Pancreas (tissue), 10 donors: ENCODE results near the gene ANGPTL5. TPM values are rescaled to one million over a fixed set of nuclear protein-coding genes. Genes with fewer than 3 reads are reported as not detected.
"Not testable (repeated sequence)": the region's sequence is repeated elsewhere in the genome, so short reads cannot be mapped to it uniquely, and the experiment has no call there.

Experiments used
- ATAC-seq, 4 donors: fragments of 200-7000 bp; cut with Tn5 transposase; one replicate each; pipeline versions ENCODE4 v1.8.0 to v1.9.1; 2020; ENCODE audit warnings: mild to moderate bottlenecking in 4 of 4, moderate library complexity in 4 of 4
- DNase-seq, 6 donors: peaks; one replicate each; pipeline ENCODE4 v3.0.0-alpha.2; 2020
- FAIRE-seq: peaks from 2 replicates; lab custom pipeline; 2012; peaks lifted over from hg19 to GRCh38; lab: Jason Lieb, UNC
- H3K27ac ChIP-seq, 4 donors: fragments of 200-600 bp; sonication (generic); 1 replicate in 3 of 4; 2 replicates in 1 of 4; pipeline versions ENCODE4 v1.5.0 to v1.8.0; 2020
- H3K27me3 ChIP-seq, 4 donors: fragments of 200-600 bp; one replicate each; pipeline ENCODE4 v1.8.0; 2021
- H3K36me3 ChIP-seq, 3 donors: fragments of 200-600 bp; sonication (generic) in 1 of 3; one replicate each; pipeline versions ENCODE4 v1.5.0 to v1.8.0; 2020 to 2021
- H3K4me1 ChIP-seq, 3 donors: fragments of 200-600 bp; one replicate each; pipeline ENCODE4 v1.8.0; 2021
- H3K4me3 ChIP-seq, 4 donors: fragments of 200-600 bp; sonication (generic) in 2 of 4; one replicate each; pipeline versions ENCODE4 v1.5.0 to v1.8.0; 2020 to 2021
- H3K9me3 ChIP-seq, 4 donors: fragments of 200-600 bp; one replicate each; pipeline ENCODE4 v1.8.0; 2021
- CTCF ChIP-seq, 4 donors: fragments of 200-600 bp; sonication (generic) in 3 of 4; IDR thresholded peaks; one replicate each; pipeline versions ENCODE4 v1.5.0 to v1.8.0; 2021; ENCODE audit warnings: antibody characterized with exemption in 4 of 4
- WGBS, 2 donors: extraction: QIAGEN DNeasy Blood & Tissue Kit; methylation state at CpG; one replicate each; pipeline ENCODE4 v1.1.7; 2013; 5-methylcytosine and 5-hydroxymethylcytosine counted together
- intact Hi-C, 3 donors: fragments of 100-400 bp; cut with DNase I; formaldehyde crosslinking; loops; one replicate each; pipeline versions ENCODE4 v1.11.1 to v1.14.2; 2022
- polyA plus RNA-seq, 2 donors: library from polyadenylated mRNA; stranded (reverse); fragments of 200-250 nt; gene quantifications; one replicate each; pipeline ENCODE4 v1.2.3, GENCODE V29; 2013
- total RNA-seq, 6 donors: library from RNA; stranded (reverse); fragmentation: NEBNext Ultra II Directional in 4 of 6; extraction: Animal tissue kit (Norgen Biotek cat#: 25700) in 4 of 6; gene quantifications; one replicate each; pipeline versions ENCODE4 v1.2.1 to v1.2.4, GENCODE V29; 2021 to 2023
- donor health status: healthy with polysubstance abuse.
- donor health status: DM: no; HTN: no; CAD: no; lungs with moderate emphysema.
- donor health status: DM: no; HTN: no; CAD: no.
- donor health status: control.
- donor health status: control.
- donor health status: Bipolar disorder and iron deficiency.
- donor health status: DM: yes; HTN: yes; CAD: no.
- donor health status: DM: no; HTN: no; CAD: no.
- donor health status: DM: no; HTN: no; CAD: no.
- donor health status: DM: yes; HTN: yes; CAD: no.

Gene ANGPTL5
- under 1 TPM in 1 of 6 donors, not detected in 5; 0.14 TPM for total RNA-seq
- polyA plus RNA-seq, result under 1 TPM in 1 of 2 donors, not detected in 1; 0.21 TPM

- peak within 1 kb of the TSS in 3 of 4 donors; percentile 53 to 61 (median 57) for H3K27ac ChIP-seq
- no peaks in the 10 kb centered on the region for H3K36me3 ChIP-seq
- WGBS, 2 donors, result 65 to 77% methylated on average over 2 of the region's 2 CpGs
- DNase-seq, result no peak
- no peaks in the 10 kb centered on the region for H3K9me3 ChIP-seq
- no peaks in the 10 kb centered on the region for H3K4me1 ChIP-seq
- H3K27me3 ChIP-seq, result no peaks in the 10 kb centered on the region
- no peak for FAIRE-seq
- peak within 1 kb of the TSS; percentile 47 to 75 (median 65) for H3K4me3 ChIP-seq
- intact Hi-C loops, result no loop called here
- ATAC-seq, result no peak
- TF ChIP-seq CTCF (IDR thresholded peaks at IDR 0.05), result no peak
Observed at GRCh38 chr11:101916422-101916821, at the start of gene ANGPTL5. Gene ANGPTL5, minus strand, starts transcription at chr11:101916522. Its CDS starts 8,613 bp downstream, at chr11:101907909.

DNA sequence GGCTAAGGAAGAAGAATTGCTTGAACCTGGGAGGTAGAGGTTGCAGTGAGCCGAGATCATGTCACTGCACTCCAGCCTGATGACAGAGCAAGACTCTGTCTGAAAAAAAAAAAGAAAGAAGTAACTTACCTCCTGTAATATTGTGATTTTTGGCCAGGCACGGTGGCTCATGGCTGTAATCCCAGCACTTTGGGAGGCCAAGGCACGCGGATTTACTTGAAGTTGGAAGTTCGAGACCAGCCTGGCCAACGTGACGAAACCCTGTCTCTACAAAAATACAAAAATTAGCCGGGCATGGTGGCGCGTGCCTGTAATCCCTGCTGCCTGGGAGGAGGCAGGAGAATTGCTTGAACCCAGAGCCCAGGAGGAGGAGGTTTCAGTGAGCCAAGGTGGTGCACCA lies 47.9 kb upstream of the ANGPTL5 start:
- 86 to 92% methylated on average over 10 of the region's 10 CpGs for WGBS, 2 donors
- FAIRE-seq, intact Hi-C loops, H3K4me1 ChIP-seq, H3K4me3 ChIP-seq, H3K27ac ChIP-seq, ATAC-seq, H3K36me3 ChIP-seq, DNase-seq, H3K27me3 ChIP-seq, H3K9me3 ChIP-seq: not testable (repeated sequence)

GRCh38 chr11:101960231-101960630 lies 43.9 kb upstream of the ANGPTL5 start:
- no peak for TF ChIP-seq CTCF (IDR thresholded peaks at IDR 0.05)
- H3K4me3 ChIP-seq, result no peak overlapping the region
- H3K27ac ChIP-seq, result no peak overlapping the region
- ATAC-seq (no peak), DNase-seq (no peak), FAIRE-seq (no peak)
- no peaks in the 10 kb centered on the region for H3K4me1 ChIP-seq
- no peaks in the 10 kb centered on the region for H3K36me3 ChIP-seq
- no peaks in the 10 kb centered on the region for H3K27me3 ChIP-seq
- intact Hi-C loops, result no loop called here
- 75 to 93% methylated on average over 1 of the region's 1 CpG for WGBS, 2 donors
- no peaks in the 10 kb centered on the region for H3K9me3 ChIP-seq

DNA sequence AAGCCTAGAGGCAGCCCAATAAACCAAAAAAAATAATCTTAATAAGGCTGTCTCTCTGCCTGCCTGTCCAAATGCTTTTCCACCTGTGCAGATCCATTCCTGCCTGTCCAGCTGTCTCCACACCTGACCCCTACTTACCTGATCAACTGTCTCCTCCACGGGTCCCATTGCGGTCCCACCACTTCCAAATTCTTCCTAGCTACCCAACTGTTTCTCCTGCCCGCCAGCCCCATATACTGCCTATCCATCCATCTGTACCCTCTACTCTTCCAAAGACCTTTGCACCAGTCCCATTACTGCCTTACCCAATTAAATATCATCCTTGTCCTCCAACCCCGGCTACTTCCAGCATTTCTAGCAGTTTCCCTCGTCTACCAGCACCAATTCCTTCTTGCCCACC lies 39.4 kb upstream of the ANGPTL5 start:
- intact Hi-C loops, result no loop called here
- 68 to 80% methylated on average over 5 of the region's 5 CpGs for WGBS, 2 donors

DNA sequence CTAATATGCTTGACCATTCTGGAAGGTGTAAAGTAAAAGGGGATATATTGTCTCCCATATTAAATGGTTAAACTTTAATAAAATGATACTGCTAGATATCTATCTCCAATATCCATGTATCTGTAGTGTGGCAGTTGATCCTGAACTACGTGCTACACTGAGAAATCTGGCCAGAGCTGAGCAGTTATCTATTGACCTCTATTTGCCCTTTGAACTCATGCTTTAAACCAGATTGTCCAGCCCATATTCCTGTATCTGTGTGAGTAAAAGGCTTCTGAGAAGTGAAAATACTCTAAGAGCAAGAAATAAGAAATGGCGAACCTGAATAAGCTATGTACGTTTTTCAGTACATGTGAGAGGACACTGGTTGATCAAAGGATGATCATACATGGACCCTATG lies 39.0 kb upstream of the ANGPTL5 start:
- Histone ChIP-seq H3K4me3 (no peak overlapping the region), H3K36me3 (no peaks in the 10 kb centered on the region), H3K27ac (no peak overlapping the region), H3K27me3 (no peaks in the 10 kb centered on the region), H3K4me1 (no peaks in the 10 kb centered on the region), H3K9me3 (no peaks in the 10 kb centered on the region)
- 50 to 62% methylated on average over 3 of the region's 3 CpGs for WGBS, 2 donors
- intact Hi-C loops, result no loop called here
- ATAC-seq, result no peak
- no peak for DNase-seq
- no peak for FAIRE-seq
- no peak for TF ChIP-seq CTCF (IDR thresholded peaks at IDR 0.05)

More for the DNA sequence above, 39.4 kb upstream of the ANGPTL5 start:
- H3K4me1 ChIP-seq, result no peaks in the 10 kb centered on the region
- no peaks in the 10 kb centered on the region for H3K36me3 ChIP-seq
- no peak for ATAC-seq
- no peaks in the 10 kb centered on the region for H3K9me3 ChIP-seq
- no peak overlapping the region for H3K27ac ChIP-seq
- FAIRE-seq, result no peak
- no peak overlapping the region for H3K4me3 ChIP-seq
- no peaks in the 10 kb centered on the region for H3K27me3 ChIP-seq
- DNase-seq, result no peak
- no peak for TF ChIP-seq CTCF (IDR thresholded peaks at IDR 0.05)
